ENCODE data around the gene NFILZ. TPM values are rescaled to one million over a fixed set of nuclear protein-coding genes. Genes with fewer than 3 reads are reported as not detected.
"Not testable (repeated sequence)": the region's sequence is repeated elsewhere in the genome, so short reads cannot be mapped to it uniquely, and the experiment has no call there.

Gene NFILZ
- polyA plus RNA-seq, 2 donors: not detected

DNA sequence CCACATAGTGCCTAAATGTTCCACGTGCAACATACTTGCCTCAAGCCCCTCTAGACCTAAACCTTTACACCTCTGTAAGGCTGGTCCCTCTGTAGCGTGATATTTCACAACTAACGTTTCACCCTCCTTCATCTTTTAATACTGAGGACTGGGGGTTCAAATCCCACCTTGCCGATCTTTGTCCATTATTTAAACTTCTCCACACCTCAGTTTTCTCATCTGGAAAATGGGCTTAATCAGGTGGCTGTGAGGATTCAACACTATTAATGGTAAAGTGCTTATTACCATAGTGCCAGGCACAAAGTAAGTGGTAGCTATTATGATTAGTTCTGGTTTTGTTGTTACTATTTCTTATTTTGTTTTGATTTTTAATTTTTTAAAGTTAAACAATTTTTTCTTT lies 12.4 kb upstream of the NFILZ start:
- H3K27me3 ChIP-seq (ENCODE audit: control insufficient read depth in 1 of 2, insufficient read depth in 2 of 2, low read length in 2 of 2): no peaks in the 10 kb centered on the region
- no peak overlapping the region for H3K4me3 ChIP-seq (ENCODE audit: low read depth in 1 of 2, low read length in 2 of 2)
- WGBS, 2 donors: 81 to 83% methylated on average over 4 of the region's 4 CpGs
- no peaks in the 10 kb centered on the region for H3K36me3 ChIP-seq (ENCODE audit: control insufficient read depth in 2 of 2, insufficient read depth in 2 of 2, low read length in 1 of 2)
- H3K27ac ChIP-seq (ENCODE audit: low read depth in 2 of 2, low read length in 1 of 2): no peak overlapping the region
- no peaks in the 10 kb centered on the region for H3K4me1 ChIP-seq (ENCODE audit: control insufficient read depth in 2 of 2, insufficient read depth in 2 of 2, low read length in 1 of 2)
- H3K9me3 ChIP-seq (ENCODE audit: control insufficient read depth in 2 of 2, insufficient read depth in 1 of 2, low read depth in 1 of 2, low read length in 1 of 2): no peaks in the 10 kb centered on the region

DNA sequence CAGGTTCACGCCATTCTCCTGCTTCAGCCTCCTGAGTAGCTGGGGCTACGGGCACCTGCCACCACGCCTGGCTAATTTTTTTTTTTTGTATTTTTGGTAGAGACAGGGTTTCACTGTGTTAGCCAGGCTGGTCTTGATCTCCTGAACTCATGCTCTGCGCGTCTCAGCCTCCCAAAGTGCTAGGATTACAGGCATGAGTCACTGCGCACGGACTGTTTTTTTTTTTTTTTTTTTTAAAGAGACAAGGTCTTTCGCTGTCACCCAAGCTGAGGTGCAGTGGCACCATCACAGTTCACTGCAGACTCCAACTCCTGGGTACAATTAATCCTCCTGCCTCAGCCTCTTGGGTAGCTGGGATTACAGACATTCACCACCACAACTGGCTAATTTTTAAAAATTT lies 11.7 kb upstream of the NFILZ start:
- no peak overlapping the region for H3K27ac ChIP-seq (ENCODE audit: low read depth in 2 of 2, low read length in 1 of 2)
- no peaks in the 10 kb centered on the region for H3K9me3 ChIP-seq (ENCODE audit: control insufficient read depth in 2 of 2, insufficient read depth in 1 of 2, low read depth in 1 of 2, low read length in 1 of 2)
- no peak overlapping the region for H3K4me3 ChIP-seq (ENCODE audit: low read depth in 1 of 2, low read length in 2 of 2)
- 43 to 50% methylated on average over 8 of the region's 8 CpGs for WGBS, 2 donors
- H3K27me3 ChIP-seq (ENCODE audit: control insufficient read depth in 1 of 2, insufficient read depth in 2 of 2, low read length in 2 of 2): no peaks in the 10 kb centered on the region
- H3K36me3 ChIP-seq (ENCODE audit: control insufficient read depth in 2 of 2, insufficient read depth in 2 of 2, low read length in 1 of 2): no peaks in the 10 kb centered on the region
- no peaks in the 10 kb centered on the region for H3K4me1 ChIP-seq (ENCODE audit: control insufficient read depth in 2 of 2, insufficient read depth in 2 of 2, low read length in 1 of 2)

DNA sequence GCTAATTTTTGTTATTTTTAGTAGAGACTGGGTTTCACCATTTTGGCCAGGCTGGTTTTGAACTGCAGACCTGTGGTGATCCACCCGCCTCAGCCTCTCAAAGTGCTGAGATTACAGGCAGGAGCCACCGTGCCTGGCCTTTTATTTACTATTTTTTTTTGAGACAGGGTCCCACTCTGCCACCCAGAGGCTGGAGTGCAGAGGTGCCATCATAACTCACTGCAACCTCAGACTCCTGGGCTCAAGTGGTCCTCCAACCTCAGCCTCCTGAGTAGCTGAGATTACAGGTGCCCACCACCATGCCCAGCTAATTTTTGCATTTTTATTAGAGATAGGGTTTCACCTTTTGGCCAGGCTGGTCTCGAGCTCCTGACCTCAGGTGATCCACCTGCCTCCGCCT lies 7.5 kb upstream of the NFILZ start:
- not testable (repeated sequence) for H3K9me3 ChIP-seq (ENCODE audit: control insufficient read depth in 2 of 2, insufficient read depth in 1 of 2, low read depth in 1 of 2, low read length in 1 of 2); H3K4me3 ChIP-seq (ENCODE audit: low read depth in 1 of 2, low read length in 2 of 2); H3K27ac ChIP-seq (ENCODE audit: low read depth in 2 of 2, low read length in 1 of 2); H3K36me3 ChIP-seq (ENCODE audit: control insufficient read depth in 2 of 2, insufficient read depth in 2 of 2, low read length in 1 of 2); H3K27me3 ChIP-seq (ENCODE audit: control insufficient read depth in 1 of 2, insufficient read depth in 2 of 2, low read length in 2 of 2); H3K4me1 ChIP-seq (ENCODE audit: control insufficient read depth in 2 of 2, insufficient read depth in 2 of 2, low read length in 1 of 2)
- WGBS, 2 donors: 48 to 53% methylated on average over 4 of the region's 4 CpGs

DNA sequence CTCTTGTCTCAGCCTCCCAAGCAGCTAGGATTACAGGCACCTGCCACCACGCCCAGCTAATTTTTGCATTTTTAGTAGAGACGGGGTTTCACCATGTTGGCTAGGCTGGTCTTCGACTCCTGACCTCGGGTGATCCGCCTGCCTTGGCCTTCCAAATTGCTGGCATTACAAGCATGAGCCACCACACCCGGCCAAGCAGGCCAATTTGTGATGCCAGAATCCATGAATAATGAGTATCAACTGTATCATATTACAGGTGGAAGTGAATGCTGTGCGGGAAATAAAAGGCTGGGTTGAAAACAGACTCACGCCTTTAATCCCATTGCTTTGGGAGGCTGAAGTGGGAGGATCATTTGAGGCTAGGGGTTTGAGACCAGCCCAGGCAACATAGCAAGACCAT lies 3.6 kb upstream of the NFILZ start:
- no peaks in the 10 kb centered on the region for H3K4me1 ChIP-seq (ENCODE audit: control insufficient read depth in 2 of 2, insufficient read depth in 2 of 2, low read length in 1 of 2)
- no peaks in the 10 kb centered on the region for H3K36me3 ChIP-seq (ENCODE audit: control insufficient read depth in 2 of 2, insufficient read depth in 2 of 2, low read length in 1 of 2)
- no peak overlapping the region for H3K27ac ChIP-seq (ENCODE audit: low read depth in 2 of 2, low read length in 1 of 2)
- H3K4me3 ChIP-seq (ENCODE audit: low read depth in 1 of 2, low read length in 2 of 2): no peak overlapping the region
- H3K27me3 ChIP-seq (ENCODE audit: control insufficient read depth in 1 of 2, insufficient read depth in 2 of 2, low read length in 2 of 2): no peaks in the 10 kb centered on the region
- WGBS, 2 donors: 72 to 80% methylated on average over 8 of the region's 8 CpGs
- peaks cover 3 to 6% of the 10 kb centered on the region in 2 donors for H3K9me3 ChIP-seq (ENCODE audit: control insufficient read depth in 2 of 2, insufficient read depth in 1 of 2, low read depth in 1 of 2, low read length in 1 of 2)

DNA sequence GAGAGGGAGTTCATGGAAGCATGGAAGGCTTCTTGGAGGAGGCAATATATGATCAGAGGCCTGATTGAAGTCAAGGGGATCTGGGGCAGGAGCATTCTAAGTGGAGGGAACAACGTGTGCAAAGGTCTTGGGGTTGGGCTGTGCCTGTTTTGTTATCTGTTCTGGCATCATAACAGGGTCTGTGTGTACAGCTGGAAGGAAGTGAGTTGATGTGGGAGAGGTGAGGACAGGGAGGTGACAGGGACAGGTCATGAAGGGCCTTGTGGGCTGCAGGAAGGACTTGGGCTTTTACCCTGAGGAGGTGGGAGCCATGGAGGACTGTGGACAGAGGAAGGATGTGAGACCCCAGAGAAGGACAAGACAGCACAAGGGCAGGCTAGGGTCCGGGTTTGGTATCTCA lies 1.2 kb upstream of the NFILZ start:
- WGBS, 2 donors: 78 to 83% methylated on average over 2 of the region's 2 CpGs
- Histone ChIP-seq H3K36me3 (ENCODE audit: control insufficient read depth in 2 of 2, insufficient read depth in 2 of 2, low read length in 1 of 2) (no peaks in the 10 kb centered on the region), H3K9me3 (ENCODE audit: control insufficient read depth in 2 of 2, insufficient read depth in 1 of 2, low read depth in 1 of 2, low read length in 1 of 2) (peaks cover 3 to 6% of the 10 kb centered on the region in 2 donors), H3K27ac (ENCODE audit: low read depth in 2 of 2, low read length in 1 of 2) (no peak overlapping the region), H3K4me3 (ENCODE audit: low read depth in 1 of 2, low read length in 2 of 2) (no peak overlapping the region), H3K4me1 (ENCODE audit: control insufficient read depth in 2 of 2, insufficient read depth in 2 of 2, low read length in 1 of 2) (no peaks in the 10 kb centered on the region), H3K27me3 (ENCODE audit: control insufficient read depth in 1 of 2, insufficient read depth in 2 of 2, low read length in 2 of 2) (no peaks in the 10 kb centered on the region)

DNA sequence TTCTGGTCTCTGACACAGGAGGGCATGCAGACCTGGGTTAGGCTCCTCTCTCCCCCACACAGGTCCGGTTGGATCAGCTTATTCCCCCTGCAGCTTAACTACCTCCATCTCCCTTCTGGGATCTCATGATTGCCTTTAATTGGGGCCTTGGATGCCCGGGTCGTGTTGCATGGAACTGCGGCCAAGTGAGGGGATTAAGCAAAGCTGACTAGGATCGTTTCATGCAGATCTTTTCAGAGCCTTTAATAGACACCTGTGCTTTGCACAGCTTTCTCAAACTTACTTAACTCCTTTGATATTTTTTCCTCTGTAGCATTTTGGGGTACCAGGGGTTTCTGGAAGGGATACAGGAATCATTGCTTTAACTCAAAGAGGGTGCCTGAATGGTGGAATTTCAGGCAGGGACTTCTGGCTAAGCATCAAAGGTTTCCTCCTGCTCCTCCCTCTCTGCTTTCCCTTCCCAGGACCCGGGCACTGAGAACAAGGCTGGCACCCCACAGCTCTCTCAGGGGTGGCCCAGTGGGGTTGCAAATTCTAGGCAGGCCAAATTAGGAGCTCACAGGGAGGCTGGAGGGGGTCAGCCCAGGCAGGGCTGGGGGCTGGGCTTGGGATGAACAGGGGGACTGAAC lies 477 bp downstream of the NFILZ start:
- Histone ChIP-seq H3K27me3 (ENCODE audit: control insufficient read depth in 1 of 2, insufficient read depth in 2 of 2, low read length in 2 of 2) (no peaks in the 10 kb centered on the region), H3K9me3 (ENCODE audit: control insufficient read depth in 2 of 2, insufficient read depth in 1 of 2, low read depth in 1 of 2, low read length in 1 of 2) (peaks cover 3 to 6% of the 10 kb centered on the region in 2 donors), H3K4me3 (ENCODE audit: low read depth in 1 of 2, low read length in 2 of 2) (no peak overlapping the region), H3K4me1 (ENCODE audit: control insufficient read depth in 2 of 2, insufficient read depth in 2 of 2, low read length in 1 of 2) (no peaks in the 10 kb centered on the region), H3K27ac (ENCODE audit: low read depth in 2 of 2, low read length in 1 of 2) (peak overlapping the region in 1 of 2 donors; percentile 38), H3K36me3 (ENCODE audit: control insufficient read depth in 2 of 2, insufficient read depth in 2 of 2, low read length in 1 of 2) (no peaks in the 10 kb centered on the region)
- 36 to 39% methylated on average over 6 of the region's 6 CpGs for WGBS, 2 donors

DNA sequence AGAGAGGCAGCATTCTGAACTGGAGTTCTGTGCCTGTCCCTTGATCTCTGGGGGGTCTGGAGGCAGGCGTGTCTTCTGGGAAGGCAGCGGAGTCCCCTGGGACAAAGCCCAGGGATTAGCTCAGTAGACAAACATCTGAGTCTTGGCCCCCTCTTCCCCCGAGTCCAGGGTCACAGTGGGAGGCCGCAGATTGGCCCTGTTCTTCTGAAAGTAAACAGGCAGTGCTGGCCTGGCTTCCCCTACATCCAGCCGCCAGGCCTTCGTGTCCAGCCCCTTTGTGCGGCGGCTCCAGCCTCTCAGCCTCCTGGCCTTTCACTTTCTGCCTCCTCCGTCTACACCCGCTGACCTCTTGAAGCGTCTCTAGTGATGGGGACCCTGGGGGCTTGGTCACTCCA lies 989 bp downstream of the NFILZ start:
- 25 to 39% methylated on average over 11 of the region's 11 CpGs for WGBS, 2 donors
- no peaks in the 10 kb centered on the region for H3K36me3 ChIP-seq (ENCODE audit: control insufficient read depth in 2 of 2, insufficient read depth in 2 of 2, low read length in 1 of 2)
- no peaks in the 10 kb centered on the region for H3K27me3 ChIP-seq (ENCODE audit: control insufficient read depth in 1 of 2, insufficient read depth in 2 of 2, low read length in 2 of 2)
- H3K4me3 ChIP-seq (ENCODE audit: low read depth in 1 of 2, low read length in 2 of 2): no peak overlapping the region
- peak overlapping the region in 1 of 2 donors; percentile 38 for H3K27ac ChIP-seq (ENCODE audit: low read depth in 2 of 2, low read length in 1 of 2)
- peaks cover 3 to 6% of the 10 kb centered on the region in 2 donors for H3K9me3 ChIP-seq (ENCODE audit: control insufficient read depth in 2 of 2, insufficient read depth in 1 of 2, low read depth in 1 of 2, low read length in 1 of 2)
- H3K4me1 ChIP-seq (ENCODE audit: control insufficient read depth in 2 of 2, insufficient read depth in 2 of 2, low read length in 1 of 2): no peaks in the 10 kb centered on the region

DNA sequence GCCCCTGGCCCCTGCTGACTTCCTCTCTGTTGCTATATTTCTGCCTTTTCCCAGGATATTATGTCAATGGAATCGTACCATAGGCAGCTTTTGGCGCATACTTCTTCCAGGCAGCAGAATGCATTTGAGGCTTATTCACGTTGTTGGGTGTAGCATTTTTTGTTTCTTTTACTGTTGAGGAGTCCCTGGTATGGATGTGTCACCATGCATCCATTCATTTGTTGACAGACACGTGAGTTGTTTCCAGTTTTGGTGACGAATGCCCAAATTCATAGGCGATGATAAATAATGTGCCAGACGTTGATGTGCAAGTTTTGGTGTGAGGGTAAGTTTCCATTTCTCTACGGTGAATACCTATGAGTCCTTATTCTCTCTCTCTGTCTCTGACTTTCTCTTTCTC lies 5.0 kb downstream of the NFILZ start:
- Histone ChIP-seq H3K4me1 (ENCODE audit: control insufficient read depth in 2 of 2, insufficient read depth in 2 of 2, low read length in 1 of 2) (peaks cover 0 to 4% of the 10 kb centered on the region in 2 donors), H3K9me3 (ENCODE audit: control insufficient read depth in 2 of 2, insufficient read depth in 1 of 2, low read depth in 1 of 2, low read length in 1 of 2) (peaks cover 0 to 3% of the 10 kb centered on the region in 2 donors), H3K36me3 (ENCODE audit: control insufficient read depth in 2 of 2, insufficient read depth in 2 of 2, low read length in 1 of 2) (no peaks in the 10 kb centered on the region), H3K27ac (ENCODE audit: low read depth in 2 of 2, low read length in 1 of 2) (no peak overlapping the region), H3K27me3 (ENCODE audit: control insufficient read depth in 1 of 2, insufficient read depth in 2 of 2, low read length in 2 of 2) (no peaks in the 10 kb centered on the region), H3K4me3 (ENCODE audit: low read depth in 1 of 2, low read length in 2 of 2) (no peak overlapping the region)
- 77 to 79% methylated on average over 8 of the region's 8 CpGs for WGBS, 2 donors

DNA sequence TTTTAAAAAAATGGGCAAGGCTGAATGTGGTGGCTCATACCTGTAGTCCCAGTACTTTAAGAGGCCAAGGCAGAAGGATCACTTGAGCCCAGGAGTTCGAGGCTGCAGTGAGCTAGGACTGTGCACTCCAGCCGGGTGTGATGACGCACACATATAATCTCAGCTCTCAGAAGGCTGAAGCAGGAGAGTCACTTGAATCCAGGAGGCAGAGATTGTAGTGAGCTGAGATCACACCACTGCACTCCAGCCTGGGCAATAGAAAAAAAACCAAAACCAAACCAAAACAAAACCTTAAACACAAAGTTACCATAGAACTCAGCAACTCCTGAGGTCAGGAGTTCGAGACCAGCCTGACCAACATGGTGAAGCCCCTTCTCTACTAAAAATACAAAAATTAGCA lies 6.6 kb downstream of the NFILZ start:
- H3K4me1 ChIP-seq (ENCODE audit: control insufficient read depth in 2 of 2, insufficient read depth in 2 of 2, low read length in 1 of 2); H3K27ac ChIP-seq (ENCODE audit: low read depth in 2 of 2, low read length in 1 of 2); H3K27me3 ChIP-seq (ENCODE audit: control insufficient read depth in 1 of 2, insufficient read depth in 2 of 2, low read length in 2 of 2); H3K9me3 ChIP-seq (ENCODE audit: control insufficient read depth in 2 of 2, insufficient read depth in 1 of 2, low read depth in 1 of 2, low read length in 1 of 2); H3K4me3 ChIP-seq (ENCODE audit: low read depth in 1 of 2, low read length in 2 of 2); H3K36me3 ChIP-seq (ENCODE audit: control insufficient read depth in 2 of 2, insufficient read depth in 2 of 2, low read length in 1 of 2): not testable (repeated sequence)
- 80 to 87% methylated on average over 4 of the region's 4 CpGs for WGBS, 2 donors

DNA sequence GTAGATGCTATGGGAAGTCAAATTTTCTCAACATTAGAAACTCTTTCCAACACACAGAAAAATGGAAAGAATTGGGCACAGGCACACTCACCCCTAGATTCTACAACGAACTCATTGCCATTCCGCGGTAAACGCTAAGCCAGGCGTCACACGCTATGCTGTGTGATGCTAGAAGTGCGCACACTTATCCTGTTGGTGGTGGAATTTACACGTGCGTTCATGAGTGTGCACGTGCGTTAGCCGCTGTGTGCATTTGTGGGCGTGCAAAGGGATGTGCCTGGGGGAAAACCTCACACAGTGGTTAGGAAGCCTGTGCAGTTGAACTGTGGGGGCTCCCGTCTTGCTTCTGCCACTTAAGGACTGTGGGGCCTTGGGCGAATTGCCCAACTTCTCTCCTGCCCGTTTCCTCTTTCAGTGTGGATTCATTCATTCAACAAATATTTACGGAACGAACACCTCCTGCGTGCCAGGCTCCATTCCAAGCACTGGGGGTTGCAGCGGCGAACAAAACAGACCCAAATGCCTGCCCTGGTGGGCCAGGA lies 7.7 kb downstream of the NFILZ start:
- no peak overlapping the region for H3K4me3 ChIP-seq (ENCODE audit: low read depth in 1 of 2, low read length in 2 of 2)
- H3K27ac ChIP-seq (ENCODE audit: low read depth in 2 of 2, low read length in 1 of 2): no peak overlapping the region
- WGBS, 2 donors: 44% methylated on average over 21 of the region's 21 CpGs

More for the DNA sequence above, 7.7 kb downstream of the NFILZ start:
- Histone ChIP-seq H3K27me3 (ENCODE audit: control insufficient read depth in 1 of 2, insufficient read depth in 2 of 2, low read length in 2 of 2) (no peaks in the 10 kb centered on the region), H3K4me1 (ENCODE audit: control insufficient read depth in 2 of 2, insufficient read depth in 2 of 2, low read length in 1 of 2) (peaks cover 0 to 4% of the 10 kb centered on the region in 2 donors), H3K9me3 (ENCODE audit: control insufficient read depth in 2 of 2, insufficient read depth in 1 of 2, low read depth in 1 of 2, low read length in 1 of 2) (peaks cover 0 to 3% of the 10 kb centered on the region in 2 donors), H3K36me3 (ENCODE audit: control insufficient read depth in 2 of 2, insufficient read depth in 2 of 2, low read length in 1 of 2) (no peaks in the 10 kb centered on the region)
